Liver (tissue), 9 donors: ENCODE measurements around the gene FRYL. TPM values are rescaled to one million over a fixed set of nuclear protein-coding genes. Genes with fewer than 3 reads are reported as not detected.

Experiments used
- DNase-seq: peaks from one replicate; pipeline ENCODE4 v3.0.0-alpha.2; 2017; ENCODE audit warnings: low spot score
- H3K27ac ChIP-seq, 2 donors: one replicate each; pipeline ENCODE4 v1.7.0; 2013; ENCODE audit warnings: inconsistent platforms in 2 of 2, low read length in 2 of 2, control low read depth in 1 of 2, low read depth in 1 of 2, mild to moderate bottlenecking in 1 of 2
- H3K27me3 ChIP-seq, 4 donors: one replicate each; pipeline versions ENCODE4 v1.6.1 to v1.7.0; 2013; ENCODE audit warnings: low read length in 3 of 4, inconsistent platforms in 1 of 4, mild to moderate bottlenecking in 1 of 4, moderate library complexity in 1 of 4; ENCODE audit not compliant: control insufficient read depth in 4 of 4, insufficient read depth in 4 of 4
- H3K36me3 ChIP-seq, 4 donors: one replicate each; pipeline versions ENCODE4 v1.6.1 to v1.7.0; 2013; ENCODE audit warnings: low read length in 3 of 4, mild to moderate bottlenecking in 3 of 4, low read depth in 1 of 4, moderate library complexity in 1 of 4; ENCODE audit not compliant: control insufficient read depth in 4 of 4, insufficient read depth in 3 of 4
- H3K4me1 ChIP-seq, 4 donors: one replicate each; pipeline versions ENCODE4 v1.6.1 to v1.7.0; 2013; ENCODE audit warnings: low read length in 3 of 4, mild to moderate bottlenecking in 3 of 4, moderate library complexity in 1 of 4; ENCODE audit not compliant: control insufficient read depth in 4 of 4, insufficient read depth in 4 of 4
- H3K4me3 ChIP-seq, 3 donors: one replicate each; pipeline versions ENCODE4 v1.6.1 to v1.7.0; 2013; ENCODE audit warnings: low read length in 3 of 3, control low read depth in 1 of 3, low read depth in 1 of 3, mild to moderate bottlenecking in 1 of 3
- H3K9ac ChIP-seq, 2 donors: one replicate each; pipeline ENCODE4 v1.7.0; 2013; ENCODE audit warnings: low read length in 2 of 2, mild to moderate bottlenecking in 2 of 2, moderate library complexity in 2 of 2, control low read depth in 1 of 2, low read depth in 1 of 2
- H3K9me3 ChIP-seq, 4 donors: one replicate each; pipeline versions ENCODE4 v1.6.1 to v1.7.0; 2013; ENCODE audit warnings: low read length in 3 of 4; ENCODE audit not compliant: control insufficient read depth in 4 of 4
- ATF3 ChIP-seq: IDR thresholded peaks from 2 replicates; pipeline ENCODE4 v1.6.1; 2016; ENCODE audit warnings: antibody characterized with exemption
- EGR1 ChIP-seq, 2 donors: IDR thresholded peaks; 2 replicates each; pipeline ENCODE4 v1.6.1; 2016 to 2018; ENCODE audit warnings: antibody characterized with exemption in 2 of 2, low read depth in 2 of 2
- FOXA1 ChIP-seq: IDR thresholded peaks from 2 replicates; pipeline ENCODE4 v1.6.1; 2016; ENCODE audit warnings: antibody characterized with exemption
- FOXA2 ChIP-seq: IDR thresholded peaks from 2 replicates; pipeline ENCODE4 v1.6.1; 2016; ENCODE audit warnings: antibody characterized with exemption
- GABPA ChIP-seq, 2 donors: IDR thresholded peaks in 1 of 2; conservative IDR thresholded peaks in 1 of 2; 2 replicates each; pipeline ENCODE4 v1.6.1; 2016; ENCODE audit warnings: antibody characterized with exemption in 2 of 2, mild to moderate bottlenecking in 1 of 2, moderate library complexity in 1 of 2
- HNF4A ChIP-seq, 2 donors: conservative IDR thresholded peaks; 2 replicates each; pipeline ENCODE4 v1.6.1; 2016; ENCODE audit warnings: antibody characterized with exemption in 2 of 2, mild to moderate bottlenecking in 2 of 2
- HNF4G ChIP-seq: IDR thresholded peaks from 2 replicates; pipeline ENCODE4 v1.6.1; 2016; ENCODE audit warnings: antibody characterized with exemption
- JUND ChIP-seq, 2 donors: IDR thresholded peaks; 2 replicates each; pipeline ENCODE4 v1.6.1; 2016; ENCODE audit warnings: antibody characterized with exemption in 2 of 2
- MAX ChIP-seq: IDR thresholded peaks from 2 replicates; pipeline ENCODE4 v1.6.1; 2016; ENCODE audit warnings: antibody characterized with exemption
- NR2F2 ChIP-seq: IDR thresholded peaks from 2 replicates; pipeline ENCODE4 v1.6.1; 2016; ENCODE audit warnings: antibody characterized with exemption
- RAD21 ChIP-seq, 2 donors: IDR thresholded peaks; 2 replicates each; pipeline ENCODE4 v1.6.1; 2016; ENCODE audit warnings: antibody characterized with exemption in 2 of 2, mild to moderate bottlenecking in 2 of 2
- REST ChIP-seq: IDR thresholded peaks from 2 replicates; pipeline ENCODE4 v1.6.1; 2016; ENCODE audit warnings: antibody characterized with exemption, mild to moderate bottlenecking
- RXRA ChIP-seq, 2 donors: IDR thresholded peaks; 2 replicates each; pipeline ENCODE4 v1.6.1; 2017 to 2018; ENCODE audit warnings: antibody characterized with exemption in 2 of 2, mild to moderate bottlenecking in 1 of 2
- SP1 ChIP-seq: IDR thresholded peaks from 2 replicates; pipeline ENCODE4 v1.6.1; 2018; ENCODE audit warnings: antibody characterized with exemption, mild to moderate bottlenecking
- TAF1 ChIP-seq: conservative IDR thresholded peaks from 2 replicates; pipeline ENCODE4 v1.6.1; 2016; ENCODE audit warnings: antibody characterized with exemption, mild to moderate bottlenecking
- YY1 ChIP-seq: IDR thresholded peaks from 2 replicates; pipeline ENCODE4 v1.6.1; 2016; ENCODE audit warnings: antibody characterized with exemption, mild to moderate bottlenecking
- WGBS: extraction: QIAGEN DNeasy Blood & Tissue Kit; methylation state at CpG from one replicate; pipeline ENCODE4 v1.1.7; 2013; 5-methylcytosine and 5-hydroxymethylcytosine counted together
- polyA plus RNA-seq, 2 donors: library from polyadenylated mRNA; stranded (reverse) in 1 of 2; unstranded in 1 of 2; fragments of 200-250 nt in 1 of 2; fragments of >200 nt in 1 of 2; fragmentation: Nextera tagmentation in 1 of 2; extraction: Ambion mirVana in 1 of 2; gene quantifications; one replicate each; pipeline versions ENCODE4 v1.2.1 to v1.2.3, GENCODE V29; 2013 to 2015
- total RNA-seq, 2 donors: library from RNA; depleted of rRNA; stranded (reverse); fragments of >200 nt; gene quantifications; one replicate each; pipeline ENCODE4 v1.2.3, GENCODE V29; 2014
- TF ChIP-seq, protein P1 (sequence below): fragments of 150-350 bp; IDR thresholded peaks from 2 replicates; pipeline ENCODE4 v1.5.1; 2017; ENCODE audit warnings: improper control_type of control experiment, low read depth, low read length; ENCODE audit not compliant: missing input control
- TF ChIP-seq, protein P2 (sequence below): IDR thresholded peaks from 2 replicates; pipeline ENCODE4 v1.6.1; 2016; ENCODE audit warnings: antibody characterized with exemption
- donor health status: healthy.
- donor health status: healthy.
- donor health status: healthy.
- donor health status: healthy.
- donor health status: healthy.

The FRYL gene
- total and polyA plus RNA-seq, 4 donors = 5.3 to 79.0 (median 27.2) TPM

GRCh38 chr4:48786549-48786948 lies 6.5 kb upstream of the FRYL start:
- Histone ChIP-seq H3K4me1 (peaks cover 0 to 8% (median 2%) of the 10 kb centered on the region in 4 donors), H3K9me3 (no peaks in the 10 kb centered on the region), H3K4me3 (no peak overlapping the region), H3K27ac (no peak overlapping the region), H3K27me3 (no peaks in the 10 kb centered on the region), H3K9ac (no peak overlapping the region), H3K36me3 (no peaks in the 10 kb centered on the region)
- TF ChIP-seq RXRA (IDR thresholded peaks at IDR 0.05) (no peak), FOXA2 (no peak), REST (no peak), SP1 (no peak), RAD21 (IDR thresholded peaks at IDR 0.05) (no peak), FOXA1 (no peak), TAF1 (no peak), HNF4A (conservative IDR thresholded peaks at IDR 0.05) (no peak), MAX (no peak), GABPA (IDR thresholded peaks at IDR 0.05 in 1 of 2, conservative IDR thresholded peaks at IDR 0.05 in 1 of 2) (no peak), YY1 (no peak), EGR1 (IDR thresholded peaks at IDR 0.05; ENCODE audit: low read depth in 2 of 2) (no peak), NR2F2 (no peak)
- TF ChIP-seq, protein P1, sequence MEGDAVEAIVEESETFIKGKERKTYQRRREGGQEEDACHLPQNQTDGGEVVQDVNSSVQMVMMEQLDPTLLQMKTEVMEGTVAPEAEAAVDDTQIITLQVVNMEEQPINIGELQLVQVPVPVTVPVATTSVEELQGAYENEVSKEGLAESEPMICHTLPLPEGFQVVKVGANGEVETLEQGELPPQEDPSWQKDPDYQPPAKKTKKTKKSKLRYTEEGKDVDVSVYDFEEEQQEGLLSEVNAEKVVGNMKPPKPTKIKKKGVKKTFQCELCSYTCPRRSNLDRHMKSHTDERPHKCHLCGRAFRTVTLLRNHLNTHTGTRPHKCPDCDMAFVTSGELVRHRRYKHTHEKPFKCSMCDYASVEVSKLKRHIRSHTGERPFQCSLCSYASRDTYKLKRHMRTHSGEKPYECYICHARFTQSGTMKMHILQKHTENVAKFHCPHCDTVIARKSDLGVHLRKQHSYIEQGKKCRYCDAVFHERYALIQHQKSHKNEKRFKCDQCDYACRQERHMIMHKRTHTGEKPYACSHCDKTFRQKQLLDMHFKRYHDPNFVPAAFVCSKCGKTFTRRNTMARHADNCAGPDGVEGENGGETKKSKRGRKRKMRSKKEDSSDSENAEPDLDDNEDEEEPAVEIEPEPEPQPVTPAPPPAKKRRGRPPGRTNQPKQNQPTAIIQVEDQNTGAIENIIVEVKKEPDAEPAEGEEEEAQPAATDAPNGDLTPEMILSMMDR = no peak
- 97% methylated on average over 2 of the region's 2 CpGs for WGBS
- no peak for DNase-seq

DNA sequence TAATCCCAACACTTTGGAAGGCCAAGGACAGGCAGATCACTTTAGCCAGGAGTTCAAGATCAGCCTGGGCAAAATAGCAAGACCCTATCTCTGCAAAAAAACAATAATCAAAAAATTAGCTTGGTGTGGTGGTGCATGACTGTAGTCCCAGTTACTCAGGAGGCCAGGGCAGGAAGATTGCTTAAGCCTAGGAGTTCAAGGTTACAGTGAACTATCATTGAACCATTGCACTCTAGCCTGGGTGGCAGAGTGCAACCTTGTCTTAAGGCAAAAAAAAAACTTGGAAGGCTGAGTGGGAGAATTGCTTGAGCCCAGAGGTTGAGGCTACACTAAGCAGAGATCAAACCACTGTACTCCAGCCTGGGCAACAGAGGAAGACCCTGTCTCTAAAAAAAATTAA lies 5.2 kb upstream of the FRYL start:
- Histone ChIP-seq H3K36me3 (no peaks in the 10 kb centered on the region), H3K27me3 (no peaks in the 10 kb centered on the region), H3K27ac (no peak overlapping the region), H3K9me3 (no peaks in the 10 kb centered on the region), H3K4me1 (peaks cover 0 to 11% (median 4%) of the 10 kb centered on the region in 4 donors), H3K4me3 (no peak overlapping the region), H3K9ac (no peak overlapping the region)
- DNase-seq = no peak
- peak; percentile 40 for TF ChIP-seq NR2F2
- TF ChIP-seq JUND (IDR thresholded peaks at IDR 0.05) = peak in 1 of 2 donors; percentile 35
- TF ChIP-seq FOXA2 = no peak
- TF ChIP-seq SP1 = peak; percentile 49
- TF ChIP-seq, protein P1 = no peak
- TF ChIP-seq, protein P2, sequence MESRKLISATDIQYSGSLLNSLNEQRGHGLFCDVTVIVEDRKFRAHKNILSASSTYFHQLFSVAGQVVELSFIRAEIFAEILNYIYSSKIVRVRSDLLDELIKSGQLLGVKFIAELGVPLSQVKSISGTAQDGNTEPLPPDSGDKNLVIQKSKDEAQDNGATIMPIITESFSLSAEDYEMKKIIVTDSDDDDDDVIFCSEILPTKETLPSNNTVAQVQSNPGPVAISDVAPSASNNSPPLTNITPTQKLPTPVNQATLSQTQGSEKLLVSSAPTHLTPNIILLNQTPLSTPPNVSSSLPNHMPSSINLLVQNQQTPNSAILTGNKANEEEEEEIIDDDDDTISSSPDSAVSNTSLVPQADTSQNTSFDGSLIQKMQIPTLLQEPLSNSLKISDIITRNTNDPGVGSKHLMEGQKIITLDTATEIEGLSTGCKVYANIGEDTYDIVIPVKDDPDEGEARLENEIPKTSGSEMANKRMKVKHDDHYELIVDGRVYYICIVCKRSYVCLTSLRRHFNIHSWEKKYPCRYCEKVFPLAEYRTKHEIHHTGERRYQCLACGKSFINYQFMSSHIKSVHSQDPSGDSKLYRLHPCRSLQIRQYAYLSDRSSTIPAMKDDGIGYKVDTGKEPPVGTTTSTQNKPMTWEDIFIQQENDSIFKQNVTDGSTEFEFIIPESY = no peak
- TF ChIP-seq ATF3 = no peak
- TF ChIP-seq HNF4G = peak; percentile 66
- TF ChIP-seq GABPA (IDR thresholded peaks at IDR 0.05 in 1 of 2, conservative IDR thresholded peaks at IDR 0.05 in 1 of 2) = no peak
- TF ChIP-seq HNF4A (conservative IDR thresholded peaks at IDR 0.05) = peak; percentile 61 to 95
- TF ChIP-seq FOXA1 = no peak
- no peak for TF ChIP-seq REST
- no peak for TF ChIP-seq MAX
- TF ChIP-seq RAD21 (IDR thresholded peaks at IDR 0.05) = peak in 1 of 2 donors; percentile 26
- no peak for TF ChIP-seq YY1
- TF ChIP-seq TAF1 = no peak
